WTC11 (cell line): ENCODE results near the gene RAB17. TPM values are rescaled to one million over a fixed set of nuclear protein-coding genes. Genes with fewer than 3 reads are reported as not detected.

Experiments
- CREB1 ChIP-seq: sonication (generic); formaldehyde crosslinking; IDR thresholded peaks from 2 replicates; pipeline ENCODE4 v1.8.0; 2023; ENCODE audit warnings: mild to moderate bottlenecking, missing genetic modification reagents
- FOXK1 ChIP-seq: sonication (generic); formaldehyde crosslinking; IDR thresholded peaks from 2 replicates; pipeline ENCODE4 v1.8.0; 2022; ENCODE audit warnings: mild to moderate bottlenecking, moderate library complexity, missing genetic modification reagents
- GRHL2 ChIP-seq: fragments of 250-450 bp; sonication (Bioruptor Pico); IDR thresholded peaks from 2 replicates; pipeline ENCODE4 v1.8.0; 2022; ENCODE audit warnings: mild to moderate bottlenecking, moderate library complexity; ENCODE audit not compliant: insufficient replicate concordance, severe bottlenecking
- TEAD4 ChIP-seq: sonication (generic); formaldehyde crosslinking; IDR thresholded peaks from 2 replicates; pipeline ENCODE4 v1.8.0; 2022; ENCODE audit warnings: mild to moderate bottlenecking, missing genetic modification reagents
- ZNF317 ChIP-seq: sonication (generic); formaldehyde crosslinking; IDR thresholded peaks from 2 replicates; pipeline ENCODE4 v1.8.1; 2023; ENCODE audit warnings: low read depth, mild to moderate bottlenecking, moderate library complexity, missing genetic modification reagents, borderline replicate concordance
- ZNF396 ChIP-seq: fragments of 250-450 bp; sonication (Bioruptor Pico); IDR thresholded peaks from 2 replicates; pipeline ENCODE4 v1.8.0; 2021; ENCODE audit warnings: mild to moderate bottlenecking, moderate library complexity, borderline replicate concordance
- total RNA-seq: library from RNA; stranded (reverse); gene quantifications from 3 replicates; pipeline ENCODE4 v1.2.3, GENCODE V29; 2021
- TF ChIP-seq, protein P1 (sequence below): sonication (generic); formaldehyde crosslinking; IDR thresholded peaks from 2 replicates; pipeline ENCODE4 v1.8.1; 2023; ENCODE audit warnings: mild to moderate bottlenecking, missing genetic modification reagents, borderline replicate concordance
- TF ChIP-seq, protein P2 (sequence below): sonication (generic); formaldehyde crosslinking; conservative IDR thresholded peaks from 2 replicates; pipeline ENCODE4 v1.8.1; 2022; ENCODE audit warnings: mild to moderate bottlenecking, missing genetic modification reagents
- TF ChIP-seq, protein P3 (sequence below): sonication (generic); formaldehyde crosslinking; IDR thresholded peaks from 2 replicates; pipeline ENCODE4 v1.8.0; 2023; ENCODE audit warnings: missing genetic modification reagents, mild to moderate bottlenecking, borderline replicate concordance
- TF ChIP-seq, protein P4 (sequence below): sonication (generic); formaldehyde crosslinking; IDR thresholded peaks from 2 replicates; pipeline ENCODE4 v1.8.0; 2023; ENCODE audit warnings: missing genetic modification reagents
- TF ChIP-seq, protein P5 (sequence below): sonication (generic); formaldehyde crosslinking; IDR thresholded peaks from 2 replicates; pipeline ENCODE4 v1.8.0; 2022; ENCODE audit warnings: mild to moderate bottlenecking, missing genetic modification reagents
- TF ChIP-seq, protein P6 (sequence below): sonication (generic); formaldehyde crosslinking; conservative IDR thresholded peaks from 2 replicates; pipeline ENCODE4 v1.8.1; 2023; ENCODE audit warnings: mild to moderate bottlenecking, low read depth, missing genetic modification reagents, moderate library complexity

RAB17 gene
- total RNA-seq, 1 experiment from 2014 or later: 140 TPM

DNA sequence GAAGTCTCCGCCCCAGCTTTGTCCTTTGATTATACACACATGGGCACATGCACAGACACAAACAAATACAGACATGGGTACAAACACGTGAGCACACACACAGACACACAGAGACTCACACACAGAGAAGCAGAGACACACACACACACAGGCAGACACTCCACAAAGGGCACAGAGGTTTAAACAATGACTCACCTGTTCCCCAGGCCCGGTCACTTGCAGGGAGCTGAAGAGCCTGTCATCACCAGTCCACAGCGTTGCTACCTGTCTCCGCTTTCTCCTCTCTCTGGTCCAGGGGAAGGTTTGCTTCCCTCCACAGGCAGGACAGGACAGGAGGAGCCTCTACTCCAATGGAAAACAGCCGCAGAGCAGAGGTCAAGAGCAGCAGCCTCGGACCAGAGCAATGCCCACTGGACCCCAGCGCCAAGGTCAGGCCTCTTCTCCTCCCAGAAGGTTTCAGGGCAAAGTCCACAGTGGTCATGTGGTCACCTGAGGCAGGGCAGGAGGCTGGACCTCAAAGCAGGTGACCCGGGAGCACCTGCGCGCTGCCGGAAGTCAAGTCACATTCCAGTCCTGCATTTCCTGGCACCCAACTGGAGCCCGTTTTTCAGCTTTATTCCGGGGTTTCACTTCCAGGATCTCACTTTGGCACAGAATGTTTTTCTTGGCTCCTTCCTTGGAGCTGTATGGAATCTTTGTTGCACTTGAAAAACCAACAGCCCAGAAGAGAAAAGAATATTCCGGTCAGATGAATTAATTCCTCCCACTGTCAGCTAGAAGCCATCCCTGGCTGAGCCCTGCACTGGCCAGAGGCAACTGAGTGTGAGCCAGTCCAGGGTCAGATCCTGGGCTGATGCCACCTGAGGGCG is at the start of gene RAB17 (continued):
- TF ChIP-seq GRHL2 (no peak), ZNF317 (no peak), TEAD4 (no peak), ZNF396 (CRISPR knock-in tag) (no peak), CREB1 (CRISPR knock-in tag) (no peak), FOXK1 (CRISPR knock-in tag) (peak; percentile 39; the same call in 1 of the 2 replicates)
- TF ChIP-seq, protein P1, sequence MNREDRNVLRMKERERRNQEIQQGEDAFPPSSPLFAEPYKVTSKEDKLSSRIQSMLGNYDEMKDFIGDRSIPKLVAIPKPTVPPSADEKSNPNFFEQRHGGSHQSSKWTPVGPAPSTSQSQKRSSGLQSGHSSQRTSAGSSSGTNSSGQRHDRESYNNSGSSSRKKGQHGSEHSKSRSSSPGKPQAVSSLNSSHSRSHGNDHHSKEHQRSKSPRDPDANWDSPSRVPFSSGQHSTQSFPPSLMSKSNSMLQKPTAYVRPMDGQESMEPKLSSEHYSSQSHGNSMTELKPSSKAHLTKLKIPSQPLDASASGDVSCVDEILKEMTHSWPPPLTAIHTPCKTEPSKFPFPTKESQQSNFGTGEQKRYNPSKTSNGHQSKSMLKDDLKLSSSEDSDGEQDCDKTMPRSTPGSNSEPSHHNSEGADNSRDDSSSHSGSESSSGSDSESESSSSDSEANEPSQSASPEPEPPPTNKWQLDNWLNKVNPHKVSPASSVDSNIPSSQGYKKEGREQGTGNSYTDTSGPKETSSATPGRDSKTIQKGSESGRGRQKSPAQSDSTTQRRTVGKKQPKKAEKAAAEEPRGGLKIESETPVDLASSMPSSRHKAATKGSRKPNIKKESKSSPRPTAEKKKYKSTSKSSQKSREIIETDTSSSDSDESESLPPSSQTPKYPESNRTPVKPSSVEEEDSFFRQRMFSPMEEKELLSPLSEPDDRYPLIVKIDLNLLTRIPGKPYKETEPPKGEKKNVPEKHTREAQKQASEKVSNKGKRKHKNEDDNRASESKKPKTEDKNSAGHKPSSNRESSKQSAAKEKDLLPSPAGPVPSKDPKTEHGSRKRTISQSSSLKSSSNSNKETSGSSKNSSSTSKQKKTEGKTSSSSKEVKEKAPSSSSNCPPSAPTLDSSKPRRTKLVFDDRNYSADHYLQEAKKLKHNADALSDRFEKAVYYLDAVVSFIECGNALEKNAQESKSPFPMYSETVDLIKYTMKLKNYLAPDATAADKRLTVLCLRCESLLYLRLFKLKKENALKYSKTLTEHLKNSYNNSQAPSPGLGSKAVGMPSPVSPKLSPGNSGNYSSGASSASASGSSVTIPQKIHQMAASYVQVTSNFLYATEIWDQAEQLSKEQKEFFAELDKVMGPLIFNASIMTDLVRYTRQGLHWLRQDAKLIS: no peak
- TF ChIP-seq, protein P2, sequence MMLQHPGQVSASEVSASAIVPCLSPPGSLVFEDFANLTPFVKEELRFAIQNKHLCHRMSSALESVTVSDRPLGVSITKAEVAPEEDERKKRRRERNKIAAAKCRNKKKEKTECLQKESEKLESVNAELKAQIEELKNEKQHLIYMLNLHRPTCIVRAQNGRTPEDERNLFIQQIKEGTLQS (CRISPR knock-in tag): no peak
- TF ChIP-seq, protein P3, sequence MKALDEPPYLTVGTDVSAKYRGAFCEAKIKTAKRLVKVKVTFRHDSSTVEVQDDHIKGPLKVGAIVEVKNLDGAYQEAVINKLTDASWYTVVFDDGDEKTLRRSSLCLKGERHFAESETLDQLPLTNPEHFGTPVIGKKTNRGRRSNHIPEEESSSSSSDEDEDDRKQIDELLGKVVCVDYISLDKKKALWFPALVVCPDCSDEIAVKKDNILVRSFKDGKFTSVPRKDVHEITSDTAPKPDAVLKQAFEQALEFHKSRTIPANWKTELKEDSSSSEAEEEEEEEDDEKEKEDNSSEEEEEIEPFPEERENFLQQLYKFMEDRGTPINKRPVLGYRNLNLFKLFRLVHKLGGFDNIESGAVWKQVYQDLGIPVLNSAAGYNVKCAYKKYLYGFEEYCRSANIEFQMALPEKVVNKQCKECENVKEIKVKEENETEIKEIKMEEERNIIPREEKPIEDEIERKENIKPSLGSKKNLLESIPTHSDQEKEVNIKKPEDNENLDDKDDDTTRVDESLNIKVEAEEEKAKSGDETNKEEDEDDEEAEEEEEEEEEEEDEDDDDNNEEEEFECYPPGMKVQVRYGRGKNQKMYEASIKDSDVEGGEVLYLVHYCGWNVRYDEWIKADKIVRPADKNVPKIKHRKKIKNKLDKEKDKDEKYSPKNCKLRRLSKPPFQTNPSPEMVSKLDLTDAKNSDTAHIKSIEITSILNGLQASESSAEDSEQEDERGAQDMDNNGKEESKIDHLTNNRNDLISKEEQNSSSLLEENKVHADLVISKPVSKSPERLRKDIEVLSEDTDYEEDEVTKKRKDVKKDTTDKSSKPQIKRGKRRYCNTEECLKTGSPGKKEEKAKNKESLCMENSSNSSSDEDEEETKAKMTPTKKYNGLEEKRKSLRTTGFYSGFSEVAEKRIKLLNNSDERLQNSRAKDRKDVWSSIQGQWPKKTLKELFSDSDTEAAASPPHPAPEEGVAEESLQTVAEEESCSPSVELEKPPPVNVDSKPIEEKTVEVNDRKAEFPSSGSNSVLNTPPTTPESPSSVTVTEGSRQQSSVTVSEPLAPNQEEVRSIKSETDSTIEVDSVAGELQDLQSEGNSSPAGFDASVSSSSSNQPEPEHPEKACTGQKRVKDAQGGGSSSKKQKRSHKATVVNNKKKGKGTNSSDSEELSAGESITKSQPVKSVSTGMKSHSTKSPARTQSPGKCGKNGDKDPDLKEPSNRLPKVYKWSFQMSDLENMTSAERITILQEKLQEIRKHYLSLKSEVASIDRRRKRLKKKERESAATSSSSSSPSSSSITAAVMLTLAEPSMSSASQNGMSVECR (CRISPR knock-in tag): 0 out of 2 replicates have a peak, but pooled peaks have one; percentile 57
- TF ChIP-seq, protein P4, sequence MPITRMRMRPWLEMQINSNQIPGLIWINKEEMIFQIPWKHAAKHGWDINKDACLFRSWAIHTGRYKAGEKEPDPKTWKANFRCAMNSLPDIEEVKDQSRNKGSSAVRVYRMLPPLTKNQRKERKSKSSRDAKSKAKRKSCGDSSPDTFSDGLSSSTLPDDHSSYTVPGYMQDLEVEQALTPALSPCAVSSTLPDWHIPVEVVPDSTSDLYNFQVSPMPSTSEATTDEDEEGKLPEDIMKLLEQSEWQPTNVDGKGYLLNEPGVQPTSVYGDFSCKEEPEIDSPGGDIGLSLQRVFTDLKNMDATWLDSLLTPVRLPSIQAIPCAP (CRISPR knock-in tag): no peak
- TF ChIP-seq, protein P5, sequence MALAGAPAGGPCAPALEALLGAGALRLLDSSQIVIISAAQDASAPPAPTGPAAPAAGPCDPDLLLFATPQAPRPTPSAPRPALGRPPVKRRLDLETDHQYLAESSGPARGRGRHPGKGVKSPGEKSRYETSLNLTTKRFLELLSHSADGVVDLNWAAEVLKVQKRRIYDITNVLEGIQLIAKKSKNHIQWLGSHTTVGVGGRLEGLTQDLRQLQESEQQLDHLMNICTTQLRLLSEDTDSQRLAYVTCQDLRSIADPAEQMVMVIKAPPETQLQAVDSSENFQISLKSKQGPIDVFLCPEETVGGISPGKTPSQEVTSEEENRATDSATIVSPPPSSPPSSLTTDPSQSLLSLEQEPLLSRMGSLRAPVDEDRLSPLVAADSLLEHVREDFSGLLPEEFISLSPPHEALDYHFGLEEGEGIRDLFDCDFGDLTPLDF (CRISPR knock-in tag): no peak
- TF ChIP-seq, protein P6, sequence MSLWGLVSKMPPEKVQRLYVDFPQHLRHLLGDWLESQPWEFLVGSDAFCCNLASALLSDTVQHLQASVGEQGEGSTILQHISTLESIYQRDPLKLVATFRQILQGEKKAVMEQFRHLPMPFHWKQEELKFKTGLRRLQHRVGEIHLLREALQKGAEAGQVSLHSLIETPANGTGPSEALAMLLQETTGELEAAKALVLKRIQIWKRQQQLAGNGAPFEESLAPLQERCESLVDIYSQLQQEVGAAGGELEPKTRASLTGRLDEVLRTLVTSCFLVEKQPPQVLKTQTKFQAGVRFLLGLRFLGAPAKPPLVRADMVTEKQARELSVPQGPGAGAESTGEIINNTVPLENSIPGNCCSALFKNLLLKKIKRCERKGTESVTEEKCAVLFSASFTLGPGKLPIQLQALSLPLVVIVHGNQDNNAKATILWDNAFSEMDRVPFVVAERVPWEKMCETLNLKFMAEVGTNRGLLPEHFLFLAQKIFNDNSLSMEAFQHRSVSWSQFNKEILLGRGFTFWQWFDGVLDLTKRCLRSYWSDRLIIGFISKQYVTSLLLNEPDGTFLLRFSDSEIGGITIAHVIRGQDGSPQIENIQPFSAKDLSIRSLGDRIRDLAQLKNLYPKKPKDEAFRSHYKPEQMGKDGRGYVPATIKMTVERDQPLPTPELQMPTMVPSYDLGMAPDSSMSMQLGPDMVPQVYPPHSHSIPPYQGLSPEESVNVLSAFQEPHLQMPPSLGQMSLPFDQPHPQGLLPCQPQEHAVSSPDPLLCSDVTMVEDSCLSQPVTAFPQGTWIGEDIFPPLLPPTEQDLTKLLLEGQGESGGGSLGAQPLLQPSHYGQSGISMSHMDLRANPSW (CRISPR knock-in tag): 0 out of 2 replicates have a peak, but pooled peaks have one; percentile 15
